Hematopoietic multipotent progenitor cell treated with erythropoietin and hydrocortisone succinate and interleukin-3 and kit ligand, for 17 days (in vitro differentiated cells): ENCODE data around the gene ELF5.

Source experiments
- DNase-seq: peaks from one replicate; pipeline ENCODE4 v3.0.0-alpha.2; 2015; ENCODE audit warnings: low spot score

Gene ELF5

GRCh38 chr11:34492806-34493414, 20.7 kb downstream of the ELF5 start:
- DNase-seq: peak; percentile 77

GRCh38 chr11:34490304-34490703, 23.3 kb downstream of the ELF5 start:
- no peak for DNase-seq

GRCh38 chr11:34488855-34489557, 24.6 kb downstream of the ELF5 start:
- DNase-seq: no peak

GRCh38 chr11:34487430-34487829, 26.2 kb downstream of the ELF5 start:
- no peak for DNase-seq

- DNase-seq: no peak
Observed at GRCh38 chr11:34483106-34483874, 30.3 kb downstream of the ELF5 start.

- no peak for DNase-seq
Observed at GRCh38 chr11:34481307-34481706, 32.3 kb downstream of the ELF5 start.

GRCh38 chr11:34480314-34480713, 33.3 kb downstream of the ELF5 start:
- DNase-seq: no peak

- DNase-seq: no peak
Observed at GRCh38 chr11:34478845-34479663, 34.5 kb downstream of the ELF5 start.

- DNase-seq: no peak
Observed at GRCh38 chr11:34476849-34477248, 36.7 kb downstream of the ELF5 start.

- DNase-seq: no peak
Observed at GRCh38 chr11:34475656-34476055, 37.9 kb downstream of the ELF5 start.

GRCh38 chr11:34473603-34474169, 39.9 kb downstream of the ELF5 start:
- no peak for DNase-seq

- DNase-seq: peak; percentile 66
Observed at GRCh38 chr11:34468209-34468841, 45.3 kb downstream of the ELF5 start.

GRCh38 chr11:34466802-34467488, 46.6 kb downstream of the ELF5 start:
- DNase-seq: no peak

GRCh38 chr11:34464591-34465051, 49.0 kb downstream of the ELF5 start:
- no peak for DNase-seq

GRCh38 chr11:34461215-34461614, 52.4 kb downstream of the ELF5 start:
- DNase-seq: no peak

- DNase-seq: no peak
Observed at GRCh38 chr11:34460278-34460677, 53.3 kb downstream of the ELF5 start.

GRCh38 chr11:34459507-34460162, 54.0 kb downstream of the ELF5 start:
- DNase-seq: no peak

- DNase-seq: no peak
Observed at GRCh38 chr11:34458525-34458924, 55.1 kb downstream of the ELF5 start.

- no peak for DNase-seq
Observed at GRCh38 chr11:34457607-34458006, 56.0 kb downstream of the ELF5 start.
